Prostate gland (tissue), 2 donors: Measurements from ENCODE around the gene IL1RN.

ENCODE experiments used
- CTCF ChIP-seq, 4 experiments: fragments of 200-600 bp in 2 of 4; fragments of 450-650 bp in 2 of 4; sonication (generic) in 2 of 4; IDR thresholded peaks; 1 replicate in 3 of 4; 2 replicates in 1 of 4; pipeline ENCODE4 v1.5.1; 2016 to 2019; ENCODE audit warnings: antibody characterized with exemption in 4 of 4, mild to moderate bottlenecking in 2 of 4, moderate library complexity in 2 of 4
- POLR2AphosphoS5 ChIP-seq: sonication (generic); formaldehyde crosslinking; IDR thresholded peaks from one replicate; pipeline ENCODE4 v1.6.1; 2017; ENCODE audit warnings: antibody characterized with exemption

GRCh38 chr2:113182471-113183260, 55.3 kb downstream of the IL1RN start:
- TF ChIP-seq CTCF (IDR thresholded peaks at IDR 0.05) (no peak), POLR2AphosphoS5 (no peak)
